GM08714 (cell line): Measurements from ENCODE around the gene PTK6.
"Not testable (repeated sequence)": the region's sequence is repeated elsewhere in the genome, so short reads cannot be mapped to it uniquely, and the experiment has no call there.

Experiments used
- H3K4me3 ChIP-seq: fragments of 200-500 bp; sonication (Bioruptor generic); 2 replicates; pipeline ENCODE4 v1.5.1; 2014; ENCODE audit warnings: mild to moderate bottlenecking, low read length, inconsistent platforms
- ZNF274 ChIP-seq: IDR thresholded peaks from 2 replicates; pipeline ENCODE4 v1.6.1; 2012; ENCODE audit warnings: mild to moderate bottlenecking, low read depth, low read length

PTK6 gene

GRCh38 chr20:63573647-63574131 is 36.5 kb upstream of the PTK6 start:
- peak overlapping the region; percentile 95 for H3K4me3 ChIP-seq
- no peak for TF ChIP-seq ZNF274

- H3K4me3 ChIP-seq = peak overlapping the region; percentile 95; the same call in 1 of the 2 replicates
- no peak for TF ChIP-seq ZNF274
These were observed 35.8 kb upstream of the PTK6 start for GRCh38 chr20:63572788-63573646.

- no peak for TF ChIP-seq ZNF274
- no peak overlapping the region for H3K4me3 ChIP-seq
These were observed 35.1 kb upstream of the PTK6 start for GRCh38 chr20:63572071-63572787.

GRCh38 chr20:63571087-63571478 is 33.9 kb upstream of the PTK6 start:
- H3K4me3 ChIP-seq = not testable (repeated sequence)

GRCh38 chr20:63570281-63571086 is 33.3 kb upstream of the PTK6 start:
- H3K4me3 ChIP-seq = no peak overlapping the region
- no peak for TF ChIP-seq ZNF274

- TF ChIP-seq ZNF274 = no peak
- H3K4me3 ChIP-seq = no peak overlapping the region
These were observed 32.1 kb upstream of the PTK6 start for GRCh38 chr20:63568986-63569949.

- TF ChIP-seq ZNF274 = no peak
- H3K4me3 ChIP-seq = no peak overlapping the region
These were observed 31.2 kb upstream of the PTK6 start for GRCh38 chr20:63568170-63568981.

- TF ChIP-seq ZNF274 = no peak
- H3K4me3 ChIP-seq = no peak overlapping the region
These were observed 30.4 kb upstream of the PTK6 start for GRCh38 chr20:63567386-63568169.

GRCh38 chr20:63567136-63567385 is 29.9 kb upstream of the PTK6 start:
- no peak overlapping the region for H3K4me3 ChIP-seq
- no peak for TF ChIP-seq ZNF274

GRCh38 chr20:63566395-63567135 is 29.4 kb upstream of the PTK6 start:
- H3K4me3 ChIP-seq = no peak overlapping the region
- no peak for TF ChIP-seq ZNF274

- TF ChIP-seq ZNF274 = no peak
- no peak overlapping the region for H3K4me3 ChIP-seq
These were observed 28.6 kb upstream of the PTK6 start for GRCh38 chr20:63565699-63566335.
